ENCODE data around the gene ACKR2. TPM values are rescaled to one million over a fixed set of nuclear protein-coding genes. Genes with fewer than 3 reads are reported as not detected.

The ACKR2 gene
- total and polyA plus RNA-seq, 2 donors (not counting 3 experiments of a cell fraction or from before 2014, with no cell fraction given), result 0.01 TPM; not detected in 1

DNA sequence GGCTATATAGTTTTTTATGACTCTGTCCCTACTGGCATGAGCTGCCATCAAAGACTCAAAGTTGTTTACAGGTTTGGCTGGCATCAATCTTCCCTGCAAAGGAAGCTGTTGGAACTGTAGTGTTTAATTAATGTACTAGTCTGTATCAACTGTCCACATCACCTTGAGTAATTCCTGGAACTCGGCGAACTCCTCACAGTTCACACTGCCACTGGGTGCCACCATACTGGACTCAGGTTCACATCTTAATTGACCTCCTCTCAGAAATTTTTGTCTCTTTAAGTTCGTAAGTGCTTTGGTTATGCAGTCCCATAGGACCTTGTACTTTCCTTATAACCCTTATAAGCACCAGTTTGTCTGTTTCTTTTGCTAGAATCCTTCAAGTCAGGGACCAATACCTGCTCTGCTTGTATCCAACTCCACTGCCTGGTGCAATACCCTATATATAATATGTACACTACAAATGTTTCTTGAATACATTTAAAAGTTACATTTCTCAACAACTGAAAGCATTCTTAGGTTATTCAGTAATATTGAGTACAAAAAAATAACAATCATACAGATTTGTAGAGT, 8.1 kb upstream of the ACKR2 start:
- Histone ChIP-seq H3K27ac (ENCODE audit: insufficient read depth, low read depth, low read length) (no peak overlapping the region), H2AFZ (ENCODE audit: low read depth, low read length) (no peak overlapping the region), H3K4me3 (replicated peaks in 1 of 3; ENCODE audit: insufficient read depth in 1 of 3, low read depth in 1 of 3, low read length in 3 of 3) (no peak overlapping the region), H3K9me1 (replicated peaks; ENCODE audit: control insufficient read depth, extremely low read depth, insufficient read depth, low read length) (no peaks in the 10 kb centered on the region), H3K79me2 (ENCODE audit: control insufficient read depth, insufficient read depth, low read length) (peaks cover 47% of the 10 kb centered on the region), H3K36me3 (ENCODE audit: control insufficient read depth in 2 of 2, extremely low read depth in 1 of 2, insufficient read depth in 2 of 2, low read length in 2 of 2) (no peaks in the 10 kb centered on the region), H3K27me3 (ENCODE audit: control insufficient read depth in 2 of 2, insufficient read depth in 2 of 2, low read length in 2 of 2) (peaks cover 0 to 2% of the 10 kb centered on the region in 2 experiments), H4K20me1 (replicated peaks; ENCODE audit: control insufficient read depth, extremely low read depth, insufficient read depth, low read length) (no peaks in the 10 kb centered on the region), H3K4me2 (ENCODE audit: insufficient read depth, low read length) (no peak overlapping the region), H3K9me3 (replicated peaks; ENCODE audit: control insufficient read depth, insufficient read depth, low read length) (no peaks in the 10 kb centered on the region), H3K4me1 (ENCODE audit: control insufficient read depth, extremely low read depth, insufficient read depth, low read length) (peaks cover 11% of the 10 kb centered on the region), H3K9ac (replicated peaks; ENCODE audit: extremely low read depth, insufficient read depth, low read length) (no peak overlapping the region)
- ChIA-PET POLR2A (no interaction called here), CTCF (interaction anchor here (0.9 to 1.8 kb wide), 4 partner anchors 8 to 43 kb away, joined by 3 to 7 read pairs (median 4); partner anchors contain the start of gene ACKR2)
- dilution Hi-C loops (cut with MboI; ENCODE audit: extremely low pct_ligation_motif_present, low sequenced_read_pairs) (no loop called here), intact Hi-C loops (cut with micrococcal nuclease) (no loop called here)
- no TSS peak for BruUV-seq (replicated peaks)
- FAIRE-seq, result no peak
- no peak for DNase-seq (ENCODE audit: low read depth, low spot score)
- TF ChIP-seq MAX (IDR thresholded peaks at IDR 0.05; ENCODE audit: insufficient read depth, insufficient read length) (no peak), MYC (IDR thresholded peaks at IDR 0.05; ENCODE audit: low read depth, low read length) (no peak), POLR2A (IDR thresholded peaks at IDR 0.05; ENCODE audit: low read depth, low read length) (no peak), POLR2AphosphoS5 (IDR thresholded peaks at IDR 0.05; ENCODE audit: insufficient read depth, low read depth, low read length) (no peak)
- TF ChIP-seq, protein P1, sequence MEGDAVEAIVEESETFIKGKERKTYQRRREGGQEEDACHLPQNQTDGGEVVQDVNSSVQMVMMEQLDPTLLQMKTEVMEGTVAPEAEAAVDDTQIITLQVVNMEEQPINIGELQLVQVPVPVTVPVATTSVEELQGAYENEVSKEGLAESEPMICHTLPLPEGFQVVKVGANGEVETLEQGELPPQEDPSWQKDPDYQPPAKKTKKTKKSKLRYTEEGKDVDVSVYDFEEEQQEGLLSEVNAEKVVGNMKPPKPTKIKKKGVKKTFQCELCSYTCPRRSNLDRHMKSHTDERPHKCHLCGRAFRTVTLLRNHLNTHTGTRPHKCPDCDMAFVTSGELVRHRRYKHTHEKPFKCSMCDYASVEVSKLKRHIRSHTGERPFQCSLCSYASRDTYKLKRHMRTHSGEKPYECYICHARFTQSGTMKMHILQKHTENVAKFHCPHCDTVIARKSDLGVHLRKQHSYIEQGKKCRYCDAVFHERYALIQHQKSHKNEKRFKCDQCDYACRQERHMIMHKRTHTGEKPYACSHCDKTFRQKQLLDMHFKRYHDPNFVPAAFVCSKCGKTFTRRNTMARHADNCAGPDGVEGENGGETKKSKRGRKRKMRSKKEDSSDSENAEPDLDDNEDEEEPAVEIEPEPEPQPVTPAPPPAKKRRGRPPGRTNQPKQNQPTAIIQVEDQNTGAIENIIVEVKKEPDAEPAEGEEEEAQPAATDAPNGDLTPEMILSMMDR (IDR thresholded peaks at IDR 0.05; ENCODE audit: extremely low read depth in 1 of 2, insufficient read depth in 1 of 2, low read depth in 1 of 2, low read length in 2 of 2), result no peak

DNA sequence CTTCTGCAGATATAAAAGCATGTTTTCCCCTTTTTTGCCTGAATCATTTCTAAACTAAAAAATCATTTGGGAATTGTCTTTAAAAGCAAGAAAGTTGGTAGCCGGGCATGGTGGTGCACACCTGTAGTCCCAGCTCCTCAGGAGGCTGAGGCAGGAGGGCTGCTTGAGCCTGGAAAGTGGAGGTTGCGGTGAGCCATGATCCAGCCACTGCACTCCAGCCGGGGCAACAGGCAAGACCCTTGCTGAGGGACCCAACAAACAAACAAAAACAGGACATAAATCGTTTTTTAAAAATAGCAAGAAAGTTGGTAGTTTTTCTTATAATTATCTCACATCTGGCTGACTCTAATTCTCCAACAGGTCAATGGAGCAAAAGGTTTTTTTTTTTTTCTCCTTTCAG, 7.5 kb upstream of the ACKR2 start:
- intact Hi-C loops (cut with micrococcal nuclease) (no loop called here), dilution Hi-C loops (cut with MboI; ENCODE audit: extremely low pct_ligation_motif_present, low sequenced_read_pairs) (no loop called here)
- Histone ChIP-seq H3K9me1 (replicated peaks; ENCODE audit: control insufficient read depth, extremely low read depth, insufficient read depth, low read length) (no peaks in the 10 kb centered on the region), H3K79me2 (ENCODE audit: control insufficient read depth, insufficient read depth, low read length) (peaks cover 43% of the 10 kb centered on the region), H2AFZ (ENCODE audit: low read depth, low read length) (no peak overlapping the region), H3K4me2 (ENCODE audit: insufficient read depth, low read length) (no peak overlapping the region), H3K4me3 (replicated peaks in 1 of 3; ENCODE audit: insufficient read depth in 1 of 3, low read depth in 1 of 3, low read length in 3 of 3) (no peak overlapping the region), H3K4me1 (ENCODE audit: control insufficient read depth, extremely low read depth, insufficient read depth, low read length) (peaks cover 11% of the 10 kb centered on the region), H3K36me3 (ENCODE audit: control insufficient read depth in 2 of 2, extremely low read depth in 1 of 2, insufficient read depth in 2 of 2, low read length in 2 of 2) (no peaks in the 10 kb centered on the region), H4K20me1 (replicated peaks; ENCODE audit: control insufficient read depth, extremely low read depth, insufficient read depth, low read length) (no peaks in the 10 kb centered on the region), H3K9ac (replicated peaks; ENCODE audit: extremely low read depth, insufficient read depth, low read length) (no peak overlapping the region), H3K27ac (ENCODE audit: insufficient read depth, low read depth, low read length) (no peak overlapping the region), H3K9me3 (replicated peaks; ENCODE audit: control insufficient read depth, insufficient read depth, low read length) (no peaks in the 10 kb centered on the region), H3K27me3 (ENCODE audit: control insufficient read depth in 2 of 2, insufficient read depth in 2 of 2, low read length in 2 of 2) (peaks cover 2 to 6% of the 10 kb centered on the region in 2 experiments)
- TF ChIP-seq JUN (IDR thresholded peaks at IDR 0.05; ENCODE audit: borderline replicate concordance, insufficient read depth, insufficient read length, low read depth) (no peak), POLR2AphosphoS5 (IDR thresholded peaks at IDR 0.05; ENCODE audit: insufficient read depth, low read depth, low read length) (no peak), MYC (IDR thresholded peaks at IDR 0.05; ENCODE audit: low read depth, low read length) (no peak), POLR2A (IDR thresholded peaks at IDR 0.05; ENCODE audit: low read depth, low read length) (no peak), FOS (IDR thresholded peaks at IDR 0.05; ENCODE audit: borderline replicate concordance, insufficient read depth, low read length) (no peak)
- DNase-seq (ENCODE audit: low read depth, low spot score) (no peak), FAIRE-seq (no peak)
- BruUV-seq (replicated peaks), result no TSS peak
- ChIA-PET CTCF (no interaction called here), POLR2A (no interaction called here)

Data from endothelial cell of umbilical vein (primary cell).